HCT116 (cell line): ENCODE data around the gene STXBP5L.

Experiments used
- CTCF ChIP-seq, 3 experiments: fragments of 200-600 bp in 1 of 3; sonication (generic) in 1 of 3; IDR thresholded peaks in 2 of 3; conservative IDR thresholded peaks in 1 of 3; 2 replicates each; pipeline ENCODE4 v1.5.1; 2012 to 2017; ENCODE audit warnings: low read depth in 2 of 3, low read length in 2 of 3, antibody characterized with exemption in 1 of 3, borderline replicate concordance in 1 of 3, control low read depth in 1 of 3, mild to moderate bottlenecking in 1 of 3, mixed read lengths in 1 of 3, mixed run types in 1 of 3, moderate library complexity in 1 of 3; ENCODE audit not compliant: insufficient read depth in 1 of 3
- POLR2A ChIP-seq: IDR thresholded peaks from 2 replicates; pipeline ENCODE4 v1.7.0; 2011; ENCODE audit warnings: borderline replicate concordance; ENCODE audit not compliant: insufficient read depth, insufficient read length; ENCODE audit errors: extremely low read depth
- SP1 ChIP-seq: IDR thresholded peaks from 2 replicates; pipeline ENCODE4 v1.6.1; 2012; ENCODE audit warnings: low read depth

- no peak for TF ChIP-seq CTCF (IDR thresholded peaks at IDR 0.05 in 2 of 3, conservative IDR thresholded peaks at IDR 0.05 in 1 of 3; ENCODE audit: borderline replicate concordance in 1 of 3, insufficient read depth in 1 of 3, low read depth in 2 of 3, low read length in 2 of 3)
- TF ChIP-seq POLR2A: no peak
- TF ChIP-seq SP1: no peak
Observed at GRCh38 chr3:121295452-121295851, 387.4 kb downstream of the STXBP5L start.
